ENCODE results near the gene CPA4. TPM values are rescaled to one million over a fixed set of nuclear protein-coding genes. Genes with fewer than 3 reads are reported as not detected.

CPA4 gene
- total and polyA plus RNA-seq, 2 experiments from 2014 or later, result 8.6 to 10.4 TPM

DNA sequence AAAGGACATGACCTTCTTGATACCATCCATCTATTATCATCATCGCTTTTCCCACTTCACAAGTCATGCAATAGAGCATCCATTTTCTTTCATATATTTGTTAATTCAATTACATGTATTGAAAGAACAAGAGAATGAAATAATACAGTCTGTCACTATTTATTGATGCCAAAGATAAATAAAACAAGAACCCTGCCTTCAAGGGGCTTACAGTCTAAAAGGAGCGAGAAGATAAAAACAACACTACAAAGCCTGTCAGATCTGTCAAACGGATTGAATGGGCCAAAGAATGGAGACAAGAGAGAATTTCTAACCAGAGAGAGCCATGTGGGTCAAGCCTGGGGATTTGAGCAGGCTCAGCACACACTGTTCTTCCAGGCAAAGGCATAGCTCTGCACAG, 67.6 kb downstream of the CPA4 start:
- H3K9ac ChIP-seq, result no peak overlapping the region
- H3K36me3 ChIP-seq (ENCODE audit: low read depth), result no peaks in the 10 kb centered on the region
- H2AFZ ChIP-seq, result no peak overlapping the region
- TF ChIP-seq EZH2 (IDR thresholded peaks at IDR 0.05; ENCODE audit: insufficient read depth, poor library complexity, severe bottlenecking) (no peak), EZH2phosphoT487 (IDR thresholded peaks at IDR 0.05; ENCODE audit: insufficient read depth, low read depth) (no peak)
- H3K9me3 ChIP-seq (ENCODE audit: low read depth), result no peaks in the 10 kb centered on the region
- H3F3A ChIP-seq (ENCODE audit: insufficient read depth), result peaks cover 46% of the 10 kb centered on the region
- H3K4me2 ChIP-seq (ENCODE audit: unreplicated experiment), result no peak overlapping the region
- WGBS, 2 experiments (ENCODE audit: low coverage in 1 of 2, low lambda C conversion rate in 2 of 2, missing lambda C conversion rate in 2 of 2), result 91 to 92% methylated on average over 3 of the region's 3 CpGs
- H4K20me1 ChIP-seq (ENCODE audit: insufficient read depth), result no peaks in the 10 kb centered on the region
- H3K9me2 ChIP-seq (ENCODE audit: insufficient read depth), result no peaks in the 10 kb centered on the region
- no peak overlapping the region for H3K27ac ChIP-seq
- in situ Hi-C loops (cut with MboI), result no loop called here
- no peaks in the 10 kb centered on the region for H3K79me2 ChIP-seq (ENCODE audit: insufficient read depth)
- no peaks in the 10 kb centered on the region for H3K27me3 ChIP-seq (replicated peaks; ENCODE audit: insufficient read depth)
- peaks cover 48% of the 10 kb centered on the region for H3K4me1 ChIP-seq (ENCODE audit: insufficient read depth)
- no peak overlapping the region for H3K4me3 ChIP-seq
- DNase-seq, result no peak

DNA sequence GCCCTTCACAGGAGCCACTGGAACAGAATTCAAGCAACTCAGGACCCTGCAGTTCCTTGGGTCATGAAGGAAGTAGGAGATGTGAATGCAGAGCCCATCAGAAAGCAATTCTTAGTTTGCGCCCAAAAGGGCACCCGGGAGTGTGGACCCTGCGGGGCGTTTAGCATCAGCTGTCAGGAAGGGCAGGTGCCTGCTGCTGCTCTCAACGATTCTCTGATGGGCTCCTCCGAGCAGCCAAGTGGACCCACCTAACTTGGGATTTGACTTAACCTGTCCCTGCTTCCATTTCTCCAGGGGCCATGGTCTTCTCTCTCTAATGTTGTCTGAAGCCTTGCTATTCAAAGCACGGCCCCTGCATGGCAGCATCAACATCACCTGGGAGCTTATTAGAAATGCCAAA, 68.7 kb downstream of the CPA4 start:
- H3K9me2 ChIP-seq (ENCODE audit: insufficient read depth), result no peaks in the 10 kb centered on the region
- 90 to 91% methylated on average over 7 of the region's 7 CpGs for WGBS, 2 experiments (ENCODE audit: low coverage in 1 of 2, low lambda C conversion rate in 2 of 2, missing lambda C conversion rate in 2 of 2)
- TF ChIP-seq EZH2phosphoT487 (IDR thresholded peaks at IDR 0.05; ENCODE audit: insufficient read depth, low read depth) (no peak), EZH2 (IDR thresholded peaks at IDR 0.05; ENCODE audit: insufficient read depth, poor library complexity, severe bottlenecking) (no peak)
- no peak overlapping the region for H2AFZ ChIP-seq
- no peaks in the 10 kb centered on the region for H3K27me3 ChIP-seq (replicated peaks; ENCODE audit: insufficient read depth)
- H3K27ac ChIP-seq, result no peak overlapping the region
- H4K20me1 ChIP-seq (ENCODE audit: insufficient read depth), result no peaks in the 10 kb centered on the region
- peaks cover 36% of the 10 kb centered on the region for H3F3A ChIP-seq (ENCODE audit: insufficient read depth)
- H3K36me3 ChIP-seq (ENCODE audit: low read depth), result no peaks in the 10 kb centered on the region
- H3K79me2 ChIP-seq (ENCODE audit: insufficient read depth), result no peaks in the 10 kb centered on the region
- H3K9me3 ChIP-seq (ENCODE audit: low read depth), result no peaks in the 10 kb centered on the region
- no peak overlapping the region for H3K4me2 ChIP-seq (ENCODE audit: unreplicated experiment)
- no peak overlapping the region for H3K4me3 ChIP-seq
- in situ Hi-C loops (cut with MboI), result no loop called here
- DNase-seq, result no peak
- H3K4me1 ChIP-seq (ENCODE audit: insufficient read depth), result peaks cover 48% of the 10 kb centered on the region
- H3K9ac ChIP-seq, result no peak overlapping the region

DNA sequence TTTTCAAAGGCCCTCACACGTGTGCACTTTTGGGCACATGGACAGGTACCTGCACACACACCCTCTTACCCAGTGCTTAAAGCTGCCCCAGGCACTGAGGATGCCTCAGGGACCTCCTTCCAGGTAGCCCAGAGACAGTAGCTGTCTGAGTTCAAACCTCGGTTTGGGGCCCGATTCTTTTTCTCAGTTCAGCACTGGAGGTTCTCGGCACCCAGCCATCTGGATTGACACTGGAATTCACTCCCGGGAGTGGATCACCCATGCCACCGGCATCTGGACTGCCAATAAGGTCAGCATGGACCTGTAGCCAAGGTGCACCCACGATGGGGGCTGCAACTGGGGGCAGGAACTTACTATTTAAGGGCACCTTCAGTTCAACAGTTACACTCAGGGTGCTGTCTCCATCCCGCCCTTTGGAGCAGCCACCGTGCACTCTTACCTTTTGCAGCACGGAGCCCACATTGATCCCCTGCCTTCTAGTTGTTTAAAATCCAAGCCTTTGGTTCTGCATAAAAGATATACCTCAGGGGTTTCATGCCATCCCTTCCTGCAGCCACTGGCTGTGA, 69.4 kb downstream of the CPA4 start:
- H3K4me3 ChIP-seq, result no peak overlapping the region
- H3K79me2 ChIP-seq (ENCODE audit: insufficient read depth), result no peaks in the 10 kb centered on the region
- in situ Hi-C loops (cut with MboI), result no loop called here
- no peaks in the 10 kb centered on the region for H3K9me3 ChIP-seq (ENCODE audit: low read depth)
- H4K20me1 ChIP-seq (ENCODE audit: insufficient read depth), result no peaks in the 10 kb centered on the region
- H3K4me2 ChIP-seq (ENCODE audit: unreplicated experiment), result no peak overlapping the region
- no peak overlapping the region for H3K27ac ChIP-seq
- H3K27me3 ChIP-seq (replicated peaks; ENCODE audit: insufficient read depth), result no peaks in the 10 kb centered on the region
- H3K4me1 ChIP-seq (ENCODE audit: insufficient read depth), result peaks cover 48% of the 10 kb centered on the region
- WGBS, 2 experiments (ENCODE audit: low coverage in 1 of 2, low lambda C conversion rate in 2 of 2, missing lambda C conversion rate in 2 of 2), result 91 to 92% methylated on average over 10 of the region's 10 CpGs
- H2AFZ ChIP-seq, result no peak overlapping the region
- no peak overlapping the region for H3K9ac ChIP-seq
- H3K36me3 ChIP-seq (ENCODE audit: low read depth), result no peaks in the 10 kb centered on the region
- no peak for DNase-seq
- no peaks in the 10 kb centered on the region for H3K9me2 ChIP-seq (ENCODE audit: insufficient read depth)
- H3F3A ChIP-seq (ENCODE audit: insufficient read depth), result peaks cover 30% of the 10 kb centered on the region; the same call in 1 of the 2 replicates
- no peak for TF ChIP-seq EZH2 (IDR thresholded peaks at IDR 0.05; ENCODE audit: insufficient read depth, poor library complexity, severe bottlenecking)
- no peak for TF ChIP-seq EZH2phosphoT487 (IDR thresholded peaks at IDR 0.05; ENCODE audit: insufficient read depth, low read depth)

DNA sequence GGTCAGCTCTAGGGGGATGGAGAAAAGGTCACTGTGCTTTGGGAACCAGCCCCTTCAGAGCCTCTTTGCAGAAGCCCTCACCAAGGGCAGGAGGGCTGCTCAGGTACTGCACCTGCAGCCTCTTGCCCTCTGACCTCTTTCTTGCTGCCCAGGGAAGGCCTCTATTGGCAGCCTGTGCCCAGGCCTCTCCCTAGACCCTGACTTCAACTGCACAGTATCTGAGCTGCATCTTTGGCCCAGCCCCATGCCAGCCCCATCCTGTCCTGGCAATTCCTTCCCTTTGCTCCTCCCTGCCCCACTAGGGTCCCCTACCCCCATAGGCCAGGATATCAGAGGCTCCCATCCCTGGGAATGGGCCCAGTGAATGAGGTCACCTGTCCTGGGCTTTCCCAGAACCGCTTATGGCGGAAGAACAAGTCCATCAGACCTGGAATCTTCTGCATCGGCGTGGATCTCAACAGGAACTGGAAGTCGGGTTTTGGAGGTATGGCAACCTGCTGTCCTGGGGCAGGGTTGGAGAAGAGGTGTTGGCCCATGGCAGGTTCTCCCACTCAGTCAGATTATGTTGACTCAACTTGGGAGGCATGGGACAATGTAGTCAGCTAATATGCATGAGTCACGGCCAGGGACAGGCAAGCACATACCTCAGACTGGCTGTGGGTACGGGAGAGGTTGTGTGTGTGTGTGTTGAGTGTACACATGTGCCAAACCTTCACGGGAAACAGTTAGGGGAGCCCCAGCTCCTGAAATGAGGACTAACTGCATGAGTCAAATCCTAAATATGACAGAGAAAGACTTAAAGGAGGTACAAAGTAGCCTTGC, 70.3 kb downstream of the CPA4 start:
- TF ChIP-seq EZH2phosphoT487 (IDR thresholded peaks at IDR 0.05; ENCODE audit: insufficient read depth, low read depth) (no peak), EZH2 (IDR thresholded peaks at IDR 0.05; ENCODE audit: insufficient read depth, poor library complexity, severe bottlenecking) (no peak)
- no peak overlapping the region for H2AFZ ChIP-seq
- peak overlapping the region; percentile 19 for H3K4me2 ChIP-seq (ENCODE audit: unreplicated experiment)
- DNase-seq, result peak; percentile 99
- H3K79me2 ChIP-seq (ENCODE audit: insufficient read depth), result no peaks in the 10 kb centered on the region
- H3K36me3 ChIP-seq (ENCODE audit: low read depth), result no peaks in the 10 kb centered on the region
- H3K9me2 ChIP-seq (ENCODE audit: insufficient read depth), result no peaks in the 10 kb centered on the region
- peaks cover 23% of the 10 kb centered on the region; the same call in 1 of the 2 replicates for H3F3A ChIP-seq (ENCODE audit: insufficient read depth)
- H3K4me3 ChIP-seq, result no peak overlapping the region
- 0 out of 2 replicates have a peak overlapping the region, but pooled peaks have one; percentile 39 for H3K9ac ChIP-seq
- 46 to 63% methylated on average over 6 to 8 of the region's 8 CpGs for WGBS, 2 experiments (ENCODE audit: low coverage in 1 of 2, low lambda C conversion rate in 2 of 2, missing lambda C conversion rate in 2 of 2)
- peaks cover 45% of the 10 kb centered on the region for H3K4me1 ChIP-seq (ENCODE audit: insufficient read depth)
- H3K9me3 ChIP-seq (ENCODE audit: low read depth), result no peaks in the 10 kb centered on the region
- H3K27me3 ChIP-seq (replicated peaks; ENCODE audit: insufficient read depth), result no peaks in the 10 kb centered on the region
- in situ Hi-C loops (cut with MboI), result no loop called here
- no peaks in the 10 kb centered on the region for H4K20me1 ChIP-seq (ENCODE audit: insufficient read depth)
- peak overlapping the region; percentile 63 for H3K27ac ChIP-seq
